ENCODE data around the gene KIF2A. TPM values are rescaled to one million over a fixed set of nuclear protein-coding genes. Genes with fewer than 3 reads are reported as not detected.

The KIF2A gene
- total RNA-seq, 1 donor from 2014 or later: 34.2 TPM

GRCh38 chr5:62296998-62297397 is 9.0 kb upstream of the KIF2A start:
- H3K27me3 ChIP-seq (ENCODE audit: control insufficient read depth, insufficient read depth, low read length): no peaks in the 10 kb centered on the region
- FAIRE-seq (no peak), DNase-seq (ENCODE audit: low read depth) (no peak)
- no peak overlapping the region for H3K4me3 ChIP-seq (ENCODE audit: low read depth, low read length)
- no peak for TF ChIP-seq CTCF (IDR thresholded peaks at IDR 0.05; ENCODE audit: insufficient read depth, low read length, severe bottlenecking)
- no peaks in the 10 kb centered on the region for H3K36me3 ChIP-seq (ENCODE audit: control insufficient read depth, insufficient read depth, low read length)

- no peak overlapping the region for H3K4me3 ChIP-seq (ENCODE audit: low read depth, low read length)
- no peak for TF ChIP-seq CTCF (IDR thresholded peaks at IDR 0.05; ENCODE audit: insufficient read depth, low read length, severe bottlenecking)
- H3K27me3 ChIP-seq (ENCODE audit: control insufficient read depth, insufficient read depth, low read length): no peaks in the 10 kb centered on the region
- no peaks in the 10 kb centered on the region for H3K36me3 ChIP-seq (ENCODE audit: control insufficient read depth, insufficient read depth, low read length)
- FAIRE-seq: no peak
- DNase-seq (ENCODE audit: low read depth): no peak
These were observed 7.9 kb upstream of the KIF2A start for GRCh38 chr5:62298118-62298517.

DNA sequence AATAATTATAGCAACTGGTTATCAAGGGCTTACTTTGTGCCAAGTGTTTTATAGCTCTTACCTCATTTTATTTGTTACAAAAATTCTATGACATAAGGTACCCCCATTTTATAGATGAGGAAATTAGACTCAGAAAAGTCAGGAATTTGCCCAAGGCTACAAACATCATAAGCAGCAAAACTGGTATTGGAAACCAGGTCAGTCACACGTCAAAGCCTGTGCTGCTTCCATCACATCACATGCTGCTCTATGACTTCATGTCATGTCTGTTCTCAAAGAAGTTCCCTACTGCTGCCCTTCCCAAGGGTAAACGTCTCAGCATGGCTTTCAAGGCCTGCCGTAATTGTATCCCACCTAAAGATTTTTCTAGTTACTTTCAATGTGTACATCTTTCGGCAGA is 6.9 kb upstream of the KIF2A start:
- DNase-seq (ENCODE audit: low read depth): no peak
- FAIRE-seq: no peak

GRCh38 chr5:62299600-62299999 is 6.4 kb upstream of the KIF2A start:
- Histone ChIP-seq H3K36me3 (ENCODE audit: control insufficient read depth, insufficient read depth, low read length) (no peaks in the 10 kb centered on the region), H3K27me3 (ENCODE audit: control insufficient read depth, insufficient read depth, low read length) (no peaks in the 10 kb centered on the region), H3K4me3 (ENCODE audit: low read depth, low read length) (no peak overlapping the region)
- no peak for TF ChIP-seq CTCF (IDR thresholded peaks at IDR 0.05; ENCODE audit: insufficient read depth, low read length, severe bottlenecking)
- FAIRE-seq: no peak
- no peak for DNase-seq (ENCODE audit: low read depth)

More for the DNA sequence above, 6.9 kb upstream of the KIF2A start:
- Histone ChIP-seq H3K36me3 (ENCODE audit: control insufficient read depth, insufficient read depth, low read length) (no peaks in the 10 kb centered on the region), H3K4me3 (ENCODE audit: low read depth, low read length) (no peak overlapping the region), H3K27me3 (ENCODE audit: control insufficient read depth, insufficient read depth, low read length) (no peaks in the 10 kb centered on the region)
- no peak for TF ChIP-seq CTCF (IDR thresholded peaks at IDR 0.05; ENCODE audit: insufficient read depth, low read length, severe bottlenecking)

- no peaks in the 10 kb centered on the region for H3K36me3 ChIP-seq (ENCODE audit: control insufficient read depth, insufficient read depth, low read length)
- peak overlapping the region; percentile 35 for H3K4me3 ChIP-seq (ENCODE audit: low read depth, low read length)
- FAIRE-seq (no peak), DNase-seq (ENCODE audit: low read depth) (peak; percentile 17)
- no peaks in the 10 kb centered on the region for H3K27me3 ChIP-seq (ENCODE audit: control insufficient read depth, insufficient read depth, low read length)
- TF ChIP-seq CTCF (IDR thresholded peaks at IDR 0.05; ENCODE audit: insufficient read depth, low read length, severe bottlenecking): no peak
These were observed 670 bp upstream of the KIF2A start for GRCh38 chr5:62305358-62305714.

DNA sequence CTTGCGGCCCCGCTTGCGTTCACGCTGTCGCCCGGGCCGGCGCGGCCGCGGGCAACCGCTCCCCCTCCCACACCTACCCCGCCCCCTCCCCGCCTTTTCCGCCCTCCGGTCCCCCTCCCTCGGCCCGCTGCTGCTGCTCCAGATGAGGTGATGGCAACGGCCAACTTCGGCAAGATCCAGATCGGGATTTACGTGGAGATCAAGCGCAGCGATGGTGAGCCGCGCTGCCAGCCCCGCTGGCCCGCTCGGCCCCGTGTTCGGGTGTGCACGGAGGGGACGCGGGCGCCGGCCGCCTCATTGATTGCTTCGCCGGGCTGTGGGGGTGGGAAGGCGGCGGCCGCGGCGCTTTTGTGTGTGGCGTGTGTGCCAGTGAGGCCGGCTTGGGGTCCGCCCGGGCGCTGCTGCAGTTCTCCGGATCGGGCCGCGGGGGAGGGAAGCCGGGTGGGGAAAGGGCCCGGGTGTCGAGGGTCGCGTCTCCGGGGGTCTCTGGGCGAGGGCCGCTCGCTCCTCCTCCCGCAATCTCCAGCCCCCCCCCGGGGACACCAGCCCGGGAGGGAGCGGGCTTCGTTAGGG is 403 bp downstream of the KIF2A start:
- no peaks in the 10 kb centered on the region for H3K27me3 ChIP-seq (ENCODE audit: control insufficient read depth, insufficient read depth, low read length)
- FAIRE-seq (no peak), DNase-seq (ENCODE audit: low read depth) (no peak)
- no peak for TF ChIP-seq CTCF (IDR thresholded peaks at IDR 0.05; ENCODE audit: insufficient read depth, low read length, severe bottlenecking)
- H3K4me3 ChIP-seq (ENCODE audit: low read depth, low read length): peak overlapping the region; percentile 89
- H3K36me3 ChIP-seq (ENCODE audit: control insufficient read depth, insufficient read depth, low read length): no peaks in the 10 kb centered on the region
